A549 (cell line): ENCODE data around the gene PLXND1. TPM values are rescaled to one million over a fixed set of nuclear protein-coding genes. Genes with fewer than 3 reads are reported as not detected.

ENCODE experiments used
- ATAC-seq, 2 experiments: fragments of 200-7000 bp in 1 of 2; fragments of >200 bp in 1 of 2; cut with Nextera tagmentation in 1 of 2; cut with Tn5 transposase in 1 of 2; 3 replicates each; pipeline versions ENCODE4 v1.8.0 to v1.9.1; 2018 to 2020; ENCODE audit warnings: mild to moderate bottlenecking in 1 of 2, moderate library complexity in 1 of 2
- CTCF ChIA-PET: fragments of 300-600 bp; sonication (Branson Sonifier 250); formaldehyde crosslinking; extraction: SDS; loops from one replicate; lab custom pipeline; 2021; ENCODE audit warnings: antibody characterized with exemption, inconsistent platforms; lab: Yijun Ruan, JAX
- POLR2A ChIA-PET: fragments of 350-600 bp; formaldehyde crosslinking; extraction: SDS; loops from one replicate; lab custom pipeline; 2021; ENCODE audit warnings: antibody characterized with exemption, inconsistent platforms; lab: Yijun Ruan, JAX
- DNase-seq, 2 experiments: peaks; one replicate each; pipeline versions ENCODE4 v3.0.0 to v3.0.0-alpha.2; 2011 to 2016; ENCODE audit warnings: low read depth in 1 of 2, low spot score in 1 of 2
- FAIRE-seq: peaks from 2 replicates; lab custom pipeline; 2011; peaks lifted over from hg19 to GRCh38; lab: Jason Lieb, UNC
- H3K27ac ChIP-seq, 2 experiments: fragments of >200 bp; sonication (Bioruptor Twin); formaldehyde crosslinking; 3 replicates each; pipeline ENCODE4 v1.5.1; 2016 to 2017
- H3K4me1 ChIP-seq: fragments of >200 bp; sonication (Bioruptor Twin); formaldehyde crosslinking; 3 replicates; pipeline ENCODE4 v1.6.1; 2016
- H3K4me2 ChIP-seq: fragments of >200 bp; sonication (Bioruptor Twin); formaldehyde crosslinking; 3 replicates; pipeline ENCODE4 v1.6.1; 2016
- H3K4me3 ChIP-seq: fragments of >200 bp; sonication (Bioruptor Twin); formaldehyde crosslinking; 3 replicates; pipeline ENCODE4 v1.5.1; 2016
- H3K9me3 ChIP-seq: fragments of >200 bp; sonication (Bioruptor Twin); formaldehyde crosslinking; 3 replicates; pipeline ENCODE4 v1.6.1; 2016
- CBX8 ChIP-seq: fragments of 200-600 bp; sonication (generic); IDR thresholded peaks from 2 replicates; pipeline ENCODE4 v1.6.1; 2016
- CEBPB ChIP-seq, 2 experiments: fragments of >200 bp in 1 of 2; sonication (Bioruptor Twin) in 1 of 2; formaldehyde crosslinking in 1 of 2; IDR thresholded peaks; 2 replicates each; pipeline ENCODE4 v1.6.1; 2012 to 2016
- ESRRA ChIP-seq: fragments of 150-350 bp; IDR thresholded peaks from 2 replicates; pipeline ENCODE4 v1.6.1; 2014; ENCODE audit warnings: mild to moderate bottlenecking, low read length, borderline replicate concordance
- FOXS1 ChIP-seq: fragments of 250-450 bp; sonication (Bioruptor Pico); IDR thresholded peaks from 2 replicates; pipeline ENCODE4 v1.5.0; 2020; ENCODE audit warnings: mild to moderate bottlenecking, moderate library complexity
- GATA3 ChIP-seq: IDR thresholded peaks from 2 replicates; pipeline ENCODE4 v1.6.1; 2012; ENCODE audit warnings: borderline replicate concordance
- HDAC2 ChIP-seq: fragments of 200-600 bp; sonication (generic); IDR thresholded peaks from 2 replicates; pipeline ENCODE4 v1.6.1; 2016
- HEYL ChIP-seq: fragments of 250-450 bp; sonication (Bioruptor Pico); IDR thresholded peaks from 2 replicates; pipeline ENCODE4 v1.8.0; 2021; ENCODE audit warnings: mild to moderate bottlenecking, moderate library complexity
- NR3C1 ChIP-seq: fragments of >200 bp; sonication (Bioruptor Twin); formaldehyde crosslinking; IDR thresholded peaks from 3 replicates; pipeline ENCODE4 v1.6.1; 2017
- PHF8 ChIP-seq: fragments of 200-600 bp; sonication (generic); IDR thresholded peaks from 2 replicates; pipeline ENCODE4 v1.6.1; 2016; ENCODE audit warnings: low read depth, mild to moderate bottlenecking, antibody characterized with exemption, moderate library complexity, borderline replicate concordance
- POLR2A ChIP-seq: IDR thresholded peaks from 2 replicates; pipeline ENCODE4 v1.6.1; 2012; ENCODE audit warnings: mild to moderate bottlenecking, low read length
- TP53 ChIP-seq: fragments of 250-450 bp; sonication (Bioruptor Pico); IDR thresholded peaks from 2 replicates; pipeline ENCODE4 v1.5.0; 2021; ENCODE audit warnings: mild to moderate bottlenecking, moderate library complexity
- ZSCAN20 ChIP-seq: fragments of 250-450 bp; sonication (Bioruptor Pico); IDR thresholded peaks from 2 replicates; pipeline ENCODE4 v1.8.0; 2022; ENCODE audit warnings: mild to moderate bottlenecking, moderate library complexity
- WGBS: methylation state at CpG from one replicate; pipeline ENCODE4 v1.1.6; 2017; ENCODE audit errors: missing lambda C conversion rate; 5-methylcytosine and 5-hydroxymethylcytosine counted together
- polyA minus RNA-seq: library from RNA; depleted of rRNA, polyadenylated mRNA; stranded (reverse); fragments of >200 nt; gene quantifications from 2 replicates; pipeline ENCODE4 v1.2.3, GENCODE V29; 2011; rRNA and poly(A)+ RNA removed
- polyA plus RNA-seq, 4 experiments: library from polyadenylated mRNA; depleted of rRNA in 3 of 4; stranded (reverse); fragments of >200 nt; fragmentation: RNase III in 1 of 4; extraction: RNeasy Plus Mini Kit Qiagen cat#74134 plus additional on column Dnase treatment in 1 of 4; gene quantifications; 2 replicates in 3 of 4; 3 replicates in 1 of 4; pipeline ENCODE4 v1.2.3, GENCODE V29; 2011 to 2017
- TF ChIP-seq, protein P1 (sequence below): fragments of >200 bp; sonication (Bioruptor Twin); formaldehyde crosslinking; IDR thresholded peaks from 3 replicates; pipeline ENCODE4 v1.6.1; 2016
- TF ChIP-seq, protein P2 (sequence below): fragments of 150-350 bp; IDR thresholded peaks from 2 replicates; pipeline ENCODE4 v1.6.1; 2014; ENCODE audit warnings: low read depth, mild to moderate bottlenecking, low read length
- TF ChIP-seq, protein P3 (sequence below): IDR thresholded peaks from 2 replicates; pipeline ENCODE4 v1.6.1; 2012
- TF ChIP-seq, protein P4 (sequence below): fragments of >200 bp; sonication (Bioruptor Twin); formaldehyde crosslinking; IDR thresholded peaks from 3 replicates; pipeline ENCODE4 v1.5.1; 2016

Gene PLXND1, protein sequence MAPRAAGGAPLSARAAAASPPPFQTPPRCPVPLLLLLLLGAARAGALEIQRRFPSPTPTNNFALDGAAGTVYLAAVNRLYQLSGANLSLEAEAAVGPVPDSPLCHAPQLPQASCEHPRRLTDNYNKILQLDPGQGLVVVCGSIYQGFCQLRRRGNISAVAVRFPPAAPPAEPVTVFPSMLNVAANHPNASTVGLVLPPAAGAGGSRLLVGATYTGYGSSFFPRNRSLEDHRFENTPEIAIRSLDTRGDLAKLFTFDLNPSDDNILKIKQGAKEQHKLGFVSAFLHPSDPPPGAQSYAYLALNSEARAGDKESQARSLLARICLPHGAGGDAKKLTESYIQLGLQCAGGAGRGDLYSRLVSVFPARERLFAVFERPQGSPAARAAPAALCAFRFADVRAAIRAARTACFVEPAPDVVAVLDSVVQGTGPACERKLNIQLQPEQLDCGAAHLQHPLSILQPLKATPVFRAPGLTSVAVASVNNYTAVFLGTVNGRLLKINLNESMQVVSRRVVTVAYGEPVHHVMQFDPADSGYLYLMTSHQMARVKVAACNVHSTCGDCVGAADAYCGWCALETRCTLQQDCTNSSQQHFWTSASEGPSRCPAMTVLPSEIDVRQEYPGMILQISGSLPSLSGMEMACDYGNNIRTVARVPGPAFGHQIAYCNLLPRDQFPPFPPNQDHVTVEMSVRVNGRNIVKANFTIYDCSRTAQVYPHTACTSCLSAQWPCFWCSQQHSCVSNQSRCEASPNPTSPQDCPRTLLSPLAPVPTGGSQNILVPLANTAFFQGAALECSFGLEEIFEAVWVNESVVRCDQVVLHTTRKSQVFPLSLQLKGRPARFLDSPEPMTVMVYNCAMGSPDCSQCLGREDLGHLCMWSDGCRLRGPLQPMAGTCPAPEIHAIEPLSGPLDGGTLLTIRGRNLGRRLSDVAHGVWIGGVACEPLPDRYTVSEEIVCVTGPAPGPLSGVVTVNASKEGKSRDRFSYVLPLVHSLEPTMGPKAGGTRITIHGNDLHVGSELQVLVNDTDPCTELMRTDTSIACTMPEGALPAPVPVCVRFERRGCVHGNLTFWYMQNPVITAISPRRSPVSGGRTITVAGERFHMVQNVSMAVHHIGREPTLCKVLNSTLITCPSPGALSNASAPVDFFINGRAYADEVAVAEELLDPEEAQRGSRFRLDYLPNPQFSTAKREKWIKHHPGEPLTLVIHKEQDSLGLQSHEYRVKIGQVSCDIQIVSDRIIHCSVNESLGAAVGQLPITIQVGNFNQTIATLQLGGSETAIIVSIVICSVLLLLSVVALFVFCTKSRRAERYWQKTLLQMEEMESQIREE (N-terminal part only)
- polyA plus RNA-seq (2011; rRNA removed) = 26.8 and 49.3 TPM in 2 replicates
- 37.6 and 41.4 TPM in 2 replicates for polyA plus RNA-seq (2012; cell fraction: cytosol; rRNA removed)
- polyA plus RNA-seq (2012; cell fraction: nucleus; rRNA removed) = 133 and 136 TPM in 2 replicates
- polyA plus RNA-seq (2017; fragmentation: RNase III; extraction: RNeasy Plus Mini Kit Qiagen cat#74134 plus additional on column Dnase treatment) = 47.2 to 72.6 TPM (median 58.6 TPM) in 3 replicates
- 49.8 and 54.9 TPM in 2 replicates for polyA minus RNA-seq

DNA sequence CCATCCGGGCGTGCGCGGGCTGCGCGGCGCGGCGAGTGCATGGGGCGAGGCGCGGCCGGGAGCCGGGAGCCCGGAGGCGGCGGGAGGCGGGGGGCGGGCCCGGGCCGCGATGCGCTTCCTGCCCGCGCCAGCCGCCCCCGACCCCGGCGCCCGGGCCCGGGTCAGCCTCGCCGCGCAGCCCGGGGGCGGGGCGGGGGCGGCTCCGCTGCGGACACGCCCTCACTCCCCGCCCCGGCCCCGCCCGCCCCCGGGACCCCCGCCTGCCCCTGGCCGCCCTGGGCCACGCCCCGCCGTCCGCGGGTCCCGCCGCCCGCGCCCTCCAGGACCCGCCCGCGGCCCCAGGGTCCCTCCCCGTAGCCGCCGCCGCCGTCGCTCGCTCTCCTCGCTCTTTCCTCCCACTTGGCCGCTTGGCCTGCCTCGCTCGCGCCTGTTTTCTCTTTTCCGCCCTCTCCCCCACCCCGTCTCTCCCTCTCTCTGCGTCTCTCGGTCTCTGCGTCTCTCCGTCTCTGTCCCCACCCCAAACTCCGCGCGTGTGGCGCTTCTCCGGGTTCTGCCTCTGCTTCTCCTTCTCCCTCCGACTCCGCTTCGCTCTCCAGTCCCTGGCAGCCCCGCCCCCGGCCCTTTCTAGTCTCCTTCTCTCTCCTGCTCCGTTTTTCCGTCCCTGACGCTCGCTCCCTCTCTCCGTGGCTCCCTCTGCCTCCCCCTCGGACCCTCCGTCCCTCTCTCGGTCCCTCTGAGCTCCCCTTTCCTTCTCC is at the start of gene PLXND1:
TSS of gene PLXND1 (minus strand) at position 41 of the 755 bp plus-strand sequence. CDS start at position 4, 37 bp downstream.
- Histone ChIP-seq H3K4me2 (peak within 1 kb of the TSS; percentile 96), H3K27ac (peak within 1 kb of the TSS; percentile 96 to 97), H3K9me3 (no peaks in the 10 kb centered on the region), H3K4me3 (peak within 1 kb of the TSS; percentile 89), H3K4me1 (peaks cover 63% of the 10 kb centered on the region)
- peak; percentile 35 to 61 for ATAC-seq
- no peak for FAIRE-seq
- 4% methylated on average over 30 of the region's 96 CpGs for WGBS
- TF ChIP-seq, protein P1, sequence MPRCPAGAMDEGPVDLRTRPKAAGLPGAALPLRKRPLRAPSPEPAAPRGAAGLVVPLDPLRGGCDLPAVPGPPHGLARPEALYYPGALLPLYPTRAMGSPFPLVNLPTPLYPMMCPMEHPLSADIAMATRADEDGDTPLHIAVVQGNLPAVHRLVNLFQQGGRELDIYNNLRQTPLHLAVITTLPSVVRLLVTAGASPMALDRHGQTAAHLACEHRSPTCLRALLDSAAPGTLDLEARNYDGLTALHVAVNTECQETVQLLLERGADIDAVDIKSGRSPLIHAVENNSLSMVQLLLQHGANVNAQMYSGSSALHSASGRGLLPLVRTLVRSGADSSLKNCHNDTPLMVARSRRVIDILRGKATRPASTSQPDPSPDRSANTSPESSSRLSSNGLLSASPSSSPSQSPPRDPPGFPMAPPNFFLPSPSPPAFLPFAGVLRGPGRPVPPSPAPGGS = 0 out of 3 replicates have a peak, but pooled peaks have one; percentile 22
- peak; percentile 27 for TF ChIP-seq POLR2A
- TF ChIP-seq, protein P2, sequence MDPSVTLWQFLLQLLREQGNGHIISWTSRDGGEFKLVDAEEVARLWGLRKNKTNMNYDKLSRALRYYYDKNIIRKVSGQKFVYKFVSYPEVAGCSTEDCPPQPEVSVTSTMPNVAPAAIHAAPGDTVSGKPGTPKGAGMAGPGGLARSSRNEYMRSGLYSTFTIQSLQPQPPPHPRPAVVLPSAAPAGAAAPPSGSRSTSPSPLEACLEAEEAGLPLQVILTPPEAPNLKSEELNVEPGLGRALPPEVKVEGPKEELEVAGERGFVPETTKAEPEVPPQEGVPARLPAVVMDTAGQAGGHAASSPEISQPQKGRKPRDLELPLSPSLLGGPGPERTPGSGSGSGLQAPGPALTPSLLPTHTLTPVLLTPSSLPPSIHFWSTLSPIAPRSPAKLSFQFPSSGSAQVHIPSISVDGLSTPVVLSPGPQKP = no peak
- peak; percentile 53 to 57 for DNase-seq
- ChIA-PET CTCF (interaction anchor here (1.7 to 1.8 kb wide), 2 partner anchors 116 to 117 kb away, joined by 5 to 13 read pairs; no protein-coding TSS in a partner anchor), POLR2A (no interaction called here)

DNA sequence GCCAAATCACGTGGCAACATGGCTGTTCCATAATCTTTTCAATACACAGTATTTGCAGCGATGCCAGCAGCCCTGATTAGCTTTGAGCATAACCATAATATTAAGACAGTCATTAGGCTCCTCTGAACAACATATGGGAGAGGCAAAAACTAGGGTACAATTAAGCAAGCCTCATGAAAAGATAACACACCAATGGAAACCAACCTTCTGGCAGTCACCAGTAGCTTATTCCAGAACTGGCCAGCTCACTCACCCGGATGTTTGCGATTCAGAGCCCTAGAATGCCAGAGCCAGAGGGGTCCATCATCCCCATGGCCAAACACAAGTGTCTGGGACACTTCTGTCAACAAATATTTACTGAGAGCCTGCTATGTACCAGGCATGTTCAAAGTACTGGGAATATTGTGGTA is 48.8 kb upstream of the PLXND1 start:
- ChIA-PET POLR2A (no interaction called here), CTCF (interaction anchor here (0.9 to 2.0 kb wide), 6 partner anchors 8 to 174 kb away, joined by 3 to 5 read pairs (median 4); no protein-coding TSS in a partner anchor)
- 80% methylated on average over 4 of the region's 4 CpGs for WGBS
- ATAC-seq (no peak), FAIRE-seq (no peak), DNase-seq (no peak)
- H3K4me1 ChIP-seq = peaks cover 100% of the 10 kb centered on the region
- H3K9me3 ChIP-seq = no peaks in the 10 kb centered on the region
- H3K4me3 ChIP-seq = peak overlapping the region; percentile 32
- TF ChIP-seq CEBPB (IDR thresholded peaks at IDR 0.05) (no peak), CBX8 (no peak), ESRRA (no peak), HDAC2 (no peak), PHF8 (no peak), FOXS1 (CRISPR knock-in tag) (no peak), TP53 (CRISPR knock-in tag) (no peak), HEYL (CRISPR knock-in tag) (no peak), ZSCAN20 (CRISPR knock-in tag) (no peak), GATA3 (no peak), NR3C1 (no peak)
- TF ChIP-seq, protein P3, sequence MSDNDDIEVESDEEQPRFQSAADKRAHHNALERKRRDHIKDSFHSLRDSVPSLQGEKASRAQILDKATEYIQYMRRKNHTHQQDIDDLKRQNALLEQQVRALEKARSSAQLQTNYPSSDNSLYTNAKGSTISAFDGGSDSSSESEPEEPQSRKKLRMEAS = no peak
- TF ChIP-seq, protein P2 = no peak
- TF ChIP-seq, protein P4, sequence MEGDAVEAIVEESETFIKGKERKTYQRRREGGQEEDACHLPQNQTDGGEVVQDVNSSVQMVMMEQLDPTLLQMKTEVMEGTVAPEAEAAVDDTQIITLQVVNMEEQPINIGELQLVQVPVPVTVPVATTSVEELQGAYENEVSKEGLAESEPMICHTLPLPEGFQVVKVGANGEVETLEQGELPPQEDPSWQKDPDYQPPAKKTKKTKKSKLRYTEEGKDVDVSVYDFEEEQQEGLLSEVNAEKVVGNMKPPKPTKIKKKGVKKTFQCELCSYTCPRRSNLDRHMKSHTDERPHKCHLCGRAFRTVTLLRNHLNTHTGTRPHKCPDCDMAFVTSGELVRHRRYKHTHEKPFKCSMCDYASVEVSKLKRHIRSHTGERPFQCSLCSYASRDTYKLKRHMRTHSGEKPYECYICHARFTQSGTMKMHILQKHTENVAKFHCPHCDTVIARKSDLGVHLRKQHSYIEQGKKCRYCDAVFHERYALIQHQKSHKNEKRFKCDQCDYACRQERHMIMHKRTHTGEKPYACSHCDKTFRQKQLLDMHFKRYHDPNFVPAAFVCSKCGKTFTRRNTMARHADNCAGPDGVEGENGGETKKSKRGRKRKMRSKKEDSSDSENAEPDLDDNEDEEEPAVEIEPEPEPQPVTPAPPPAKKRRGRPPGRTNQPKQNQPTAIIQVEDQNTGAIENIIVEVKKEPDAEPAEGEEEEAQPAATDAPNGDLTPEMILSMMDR = no peak
- H3K4me2 ChIP-seq = peak overlapping the region; percentile 75
- peak overlapping the region; percentile 89 to 94 for H3K27ac ChIP-seq
